ENCODE data around the gene TBX2. TPM values are rescaled to one million over a fixed set of nuclear protein-coding genes. Genes with fewer than 3 reads are reported as not detected.
A peak's percentile ranks its signal among the peaks of the same experiment; 100 is the strongest.

TBX2 gene
- total and polyA plus RNA-seq, 9 of the 15 experiments (the other 6 are each of a cell fraction or from before 2014, with no cell fraction given) = 0.18 TPM; not detected in 8

DNA sequence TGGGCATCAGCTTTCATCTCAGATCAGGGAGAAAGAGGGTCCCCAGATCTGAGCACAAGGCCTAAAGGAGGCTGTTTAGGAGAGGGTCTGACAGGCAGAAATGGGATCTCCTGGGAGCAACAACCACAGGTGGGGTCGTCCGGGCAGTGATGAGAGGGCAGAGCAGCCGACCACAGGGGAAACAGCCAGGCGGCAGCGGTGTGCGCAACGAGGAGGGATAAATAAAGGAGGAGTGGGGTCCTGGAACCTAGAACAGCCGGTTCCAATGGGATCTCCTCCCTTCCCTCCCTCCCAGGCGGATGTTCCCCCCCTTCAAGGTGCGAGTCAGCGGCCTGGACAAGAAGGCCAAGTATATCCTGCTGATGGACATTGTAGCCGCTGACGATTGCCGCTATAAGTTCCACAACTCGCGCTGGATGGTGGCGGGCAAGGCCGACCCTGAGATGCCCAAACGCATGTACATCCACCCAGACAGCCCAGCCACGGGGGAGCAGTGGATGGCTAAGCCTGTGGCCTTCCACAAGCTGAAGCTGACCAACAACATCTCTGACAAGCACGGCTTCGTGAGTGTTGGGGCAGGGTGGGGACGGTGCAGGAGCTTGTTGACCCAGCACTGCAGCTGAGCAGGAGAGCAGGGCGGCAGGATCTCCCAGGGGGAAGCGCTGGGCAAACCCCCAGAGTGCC, 1.9 kb downstream of the TBX2 start:
- no peak for DNase-seq (ENCODE audit: extremely low read depth in 1 of 4, low spot score in 3 of 4)
- H3K79me2 ChIP-seq (ENCODE audit: control insufficient read depth, insufficient read depth, low read length) = no peaks in the 10 kb centered on the region
- ChIA-PET POLR2A (no interaction called here), CTCF (ENCODE audit: low intra/inter-chr PET ratio) (no interaction called here)
- no peak overlapping the region for H3K27ac ChIP-seq (ENCODE audit: extremely low read depth, low read depth, low read length)
- intact Hi-C loops (cut with micrococcal nuclease) = no loop called here
- no peak for FAIRE-seq
- H3K9me1 ChIP-seq (ENCODE audit: control insufficient read depth, insufficient read depth, low read length) = no peaks in the 10 kb centered on the region
- no peaks in the 10 kb centered on the region for H3K9me3 ChIP-seq (replicated peaks; ENCODE audit: control insufficient read depth, insufficient read depth, low read depth, low read length)
- H3K4me1 ChIP-seq (replicated peaks in 1 of 2; ENCODE audit: control insufficient read depth in 2 of 2, insufficient read depth in 2 of 2, low read length in 2 of 2) = peaks cover 0 to 10% of the 10 kb centered on the region in 2 experiments; a peak in 2 of 5 replicates
- no peak overlapping the region for H3K4me2 ChIP-seq (ENCODE audit: insufficient read depth, low read length)
- 15% methylated on average over 20 of the region's 25 CpGs for WGBS (ENCODE audit: insufficient coverage, low coverage, missing lambda C conversion rate)
- H3K36me3 ChIP-seq (ENCODE audit: control insufficient read depth, insufficient read depth, low read length) = no peaks in the 10 kb centered on the region
- H3K4me3 ChIP-seq = no peak overlapping the region
- no peak overlapping the region for H2AFZ ChIP-seq (ENCODE audit: low read depth, low read length)
- H4K20me1 ChIP-seq (replicated peaks; ENCODE audit: control insufficient read depth, insufficient read depth, low read length) = no peaks in the 10 kb centered on the region
- peaks cover 7 to 47% of the 10 kb centered on the region in 2 experiments; a peak in 3 of 5 replicates for H3K27me3 ChIP-seq (ENCODE audit: control insufficient read depth in 2 of 2, insufficient read depth in 2 of 2, low read length in 2 of 2)
- in situ Hi-C loops (cut with MboI) = no loop called here
- no TSS peak for BruUV-seq (replicated peaks)
- no peak overlapping the region for H3K9ac ChIP-seq (ENCODE audit: insufficient read depth in 1 of 2, low read depth in 2 of 2, low read length in 2 of 2)
- no peak for ATAC-seq
- TF ChIP-seq SMARCA5 (IDR thresholded peaks at IDR 0.05) = no peak
- TF ChIP-seq, protein P1, sequence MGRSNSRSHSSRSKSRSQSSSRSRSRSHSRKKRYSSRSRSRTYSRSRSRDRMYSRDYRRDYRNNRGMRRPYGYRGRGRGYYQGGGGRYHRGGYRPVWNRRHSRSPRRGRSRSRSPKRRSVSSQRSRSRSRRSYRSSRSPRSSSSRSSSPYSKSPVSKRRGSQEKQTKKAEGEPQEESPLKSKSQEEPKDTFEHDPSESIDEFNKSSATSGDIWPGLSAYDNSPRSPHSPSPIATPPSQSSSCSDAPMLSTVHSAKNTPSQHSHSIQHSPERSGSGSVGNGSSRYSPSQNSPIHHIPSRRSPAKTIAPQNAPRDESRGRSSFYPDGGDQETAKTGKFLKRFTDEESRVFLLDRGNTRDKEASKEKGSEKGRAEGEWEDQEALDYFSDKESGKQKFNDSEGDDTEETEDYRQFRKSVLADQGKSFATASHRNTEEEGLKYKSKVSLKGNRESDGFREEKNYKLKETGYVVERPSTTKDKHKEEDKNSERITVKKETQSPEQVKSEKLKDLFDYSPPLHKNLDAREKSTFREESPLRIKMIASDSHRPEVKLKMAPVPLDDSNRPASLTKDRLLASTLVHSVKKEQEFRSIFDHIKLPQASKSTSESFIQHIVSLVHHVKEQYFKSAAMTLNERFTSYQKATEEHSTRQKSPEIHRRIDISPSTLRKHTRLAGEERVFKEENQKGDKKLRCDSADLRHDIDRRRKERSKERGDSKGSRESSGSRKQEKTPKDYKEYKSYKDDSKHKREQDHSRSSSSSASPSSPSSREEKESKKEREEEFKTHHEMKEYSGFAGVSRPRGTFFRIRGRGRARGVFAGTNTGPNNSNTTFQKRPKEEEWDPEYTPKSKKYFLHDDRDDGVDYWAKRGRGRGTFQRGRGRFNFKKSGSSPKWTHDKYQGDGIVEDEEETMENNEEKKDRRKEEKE (IDR thresholded peaks at IDR 0.05; ENCODE audit: borderline replicate concordance in 1 of 2, control insufficient read depth in 1 of 2, low read depth in 2 of 2, low read length in 1 of 2) = 0 out of 4 replicates have a peak, but pooled peaks of 1 of the 2 experiments have one; percentile 11
- TF ChIP-seq TEAD2 (tag; IDR thresholded peaks at IDR 0.05) = no peak
- TF ChIP-seq MCM3 (IDR thresholded peaks at IDR 0.05) = 0 out of 2 replicates have a peak, but pooled peaks have one; percentile 7
- TF ChIP-seq HNRNPH1 (optimal IDR thresholded peaks at IDR 0.05; ENCODE audit: low read depth, low read length) = no peak
- TF ChIP-seq, protein P2, sequence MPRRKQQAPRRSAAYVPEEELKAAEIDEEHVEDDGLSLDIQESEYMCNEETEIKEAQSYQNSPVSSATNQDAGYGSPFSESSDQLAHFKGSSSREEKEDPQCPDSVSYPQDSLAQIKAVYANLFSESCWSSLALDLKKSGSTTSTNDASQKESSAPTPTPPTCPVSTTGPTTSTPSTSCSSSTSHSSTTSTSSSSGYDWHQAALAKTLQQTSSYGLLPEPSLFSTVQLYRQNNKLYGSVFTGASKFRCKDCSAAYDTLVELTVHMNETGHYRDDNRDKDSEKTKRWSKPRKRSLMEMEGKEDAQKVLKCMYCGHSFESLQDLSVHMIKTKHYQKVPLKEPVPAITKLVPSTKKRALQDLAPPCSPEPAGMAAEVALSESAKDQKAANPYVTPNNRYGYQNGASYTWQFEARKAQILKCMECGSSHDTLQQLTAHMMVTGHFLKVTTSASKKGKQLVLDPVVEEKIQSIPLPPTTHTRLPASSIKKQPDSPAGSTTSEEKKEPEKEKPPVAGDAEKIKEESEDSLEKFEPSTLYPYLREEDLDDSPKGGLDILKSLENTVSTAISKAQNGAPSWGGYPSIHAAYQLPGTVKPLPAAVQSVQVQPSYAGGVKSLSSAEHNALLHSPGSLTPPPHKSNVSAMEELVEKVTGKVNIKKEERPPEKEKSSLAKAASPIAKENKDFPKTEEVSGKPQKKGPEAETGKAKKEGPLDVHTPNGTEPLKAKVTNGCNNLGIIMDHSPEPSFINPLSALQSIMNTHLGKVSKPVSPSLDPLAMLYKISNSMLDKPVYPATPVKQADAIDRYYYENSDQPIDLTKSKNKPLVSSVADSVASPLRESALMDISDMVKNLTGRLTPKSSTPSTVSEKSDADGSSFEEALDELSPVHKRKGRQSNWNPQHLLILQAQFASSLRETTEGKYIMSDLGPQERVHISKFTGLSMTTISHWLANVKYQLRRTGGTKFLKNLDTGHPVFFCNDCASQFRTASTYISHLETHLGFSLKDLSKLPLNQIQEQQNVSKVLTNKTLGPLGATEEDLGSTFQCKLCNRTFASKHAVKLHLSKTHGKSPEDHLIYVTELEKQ (CRISPR knock-in tag; IDR thresholded peaks at IDR 0.05) = no peak
- TF ChIP-seq, protein P3, sequence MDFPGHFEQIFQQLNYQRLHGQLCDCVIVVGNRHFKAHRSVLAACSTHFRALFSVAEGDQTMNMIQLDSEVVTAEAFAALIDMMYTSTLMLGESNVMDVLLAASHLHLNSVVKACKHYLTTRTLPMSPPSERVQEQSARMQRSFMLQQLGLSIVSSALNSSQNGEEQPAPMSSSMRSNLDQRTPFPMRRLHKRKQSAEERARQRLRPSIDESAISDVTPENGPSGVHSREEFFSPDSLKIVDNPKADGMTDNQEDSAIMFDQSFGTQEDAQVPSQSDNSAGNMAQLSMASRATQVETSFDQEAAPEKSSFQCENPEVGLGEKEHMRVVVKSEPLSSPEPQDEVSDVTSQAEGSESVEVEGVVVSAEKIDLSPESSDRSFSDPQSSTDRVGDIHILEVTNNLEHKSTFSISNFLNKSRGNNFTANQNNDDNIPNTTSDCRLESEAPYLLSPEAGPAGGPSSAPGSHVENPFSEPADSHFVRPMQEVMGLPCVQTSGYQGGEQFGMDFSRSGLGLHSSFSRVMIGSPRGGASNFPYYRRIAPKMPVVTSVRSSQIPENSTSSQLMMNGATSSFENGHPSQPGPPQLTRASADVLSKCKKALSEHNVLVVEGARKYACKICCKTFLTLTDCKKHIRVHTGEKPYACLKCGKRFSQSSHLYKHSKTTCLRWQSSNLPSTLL (IDR thresholded peaks at IDR 0.05) = no peak
- no peak for TF ChIP-seq GTF2F1 (IDR thresholded peaks at IDR 0.05; ENCODE audit: low read depth, low read length)
- TF ChIP-seq, protein P4, sequence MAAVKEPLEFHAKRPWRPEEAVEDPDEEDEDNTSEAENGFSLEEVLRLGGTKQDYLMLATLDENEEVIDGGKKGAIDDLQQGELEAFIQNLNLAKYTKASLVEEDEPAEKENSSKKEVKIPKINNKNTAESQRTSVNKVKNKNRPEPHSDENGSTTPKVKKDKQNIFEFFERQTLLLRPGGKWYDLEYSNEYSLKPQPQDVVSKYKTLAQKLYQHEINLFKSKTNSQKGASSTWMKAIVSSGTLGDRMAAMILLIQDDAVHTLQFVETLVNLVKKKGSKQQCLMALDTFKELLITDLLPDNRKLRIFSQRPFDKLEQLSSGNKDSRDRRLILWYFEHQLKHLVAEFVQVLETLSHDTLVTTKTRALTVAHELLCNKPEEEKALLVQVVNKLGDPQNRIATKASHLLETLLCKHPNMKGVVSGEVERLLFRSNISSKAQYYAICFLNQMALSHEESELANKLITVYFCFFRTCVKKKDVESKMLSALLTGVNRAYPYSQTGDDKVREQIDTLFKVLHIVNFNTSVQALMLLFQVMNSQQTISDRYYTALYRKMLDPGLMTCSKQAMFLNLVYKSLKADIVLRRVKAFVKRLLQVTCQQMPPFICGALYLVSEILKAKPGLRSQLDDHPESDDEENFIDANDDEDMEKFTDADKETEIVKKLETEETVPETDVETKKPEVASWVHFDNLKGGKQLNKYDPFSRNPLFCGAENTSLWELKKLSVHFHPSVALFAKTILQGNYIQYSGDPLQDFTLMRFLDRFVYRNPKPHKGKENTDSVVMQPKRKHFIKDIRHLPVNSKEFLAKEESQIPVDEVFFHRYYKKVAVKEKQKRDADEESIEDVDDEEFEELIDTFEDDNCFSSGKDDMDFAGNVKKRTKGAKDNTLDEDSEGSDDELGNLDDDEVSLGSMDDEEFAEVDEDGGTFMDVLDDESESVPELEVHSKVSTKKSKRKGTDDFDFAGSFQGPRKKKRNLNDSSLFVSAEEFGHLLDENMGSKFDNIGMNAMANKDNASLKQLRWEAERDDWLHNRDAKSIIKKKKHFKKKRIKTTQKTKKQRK (IDR thresholded peaks at IDR 0.05; ENCODE audit: borderline replicate concordance, low read depth, low read length) = no peak
